Endothelial cell of umbilical vein (primary cell): Measurements from ENCODE around the gene RPL31. TPM values are rescaled to one million over a fixed set of nuclear protein-coding genes. Genes with fewer than 3 reads are reported as not detected.

Experiments used
- BruUV-seq: library from RNA; stranded (reverse); fragments of 400-500 nt; replicated peaks from 2 replicates; lab custom pipeline; 2021; lab: Mats Ljungman, UMichigan
- CTCF ChIA-PET: fragments of 300-600, 350-600 bp; sonication (Branson Sonifier 250); formaldehyde crosslinking; loops from one replicate; lab custom pipeline; 2021; ENCODE audit warnings: antibody characterized with exemption, inconsistent platforms; lab: Charles Lee
- POLR2A ChIA-PET: fragments of 300-600, 350-600 bp; sonication (Branson Sonifier 250); formaldehyde crosslinking; loops from one replicate; lab custom pipeline; 2021; ENCODE audit warnings: antibody characterized with exemption, inconsistent platforms; lab: Charles Lee
- DNase-seq: peaks from one replicate; pipeline ENCODE4 v3.0.0-alpha.2; 2011; ENCODE audit warnings: low read depth, low spot score
- FAIRE-seq: peaks from 2 replicates; lab custom pipeline; 2011; peaks lifted over from hg19 to GRCh38; lab: Jason Lieb, UNC
- H2AFZ ChIP-seq: 2 replicates; pipeline ENCODE4 v1.6.0; 2012; ENCODE audit warnings: low read depth, low read length, control low read depth, inconsistent platforms
- H3K27ac ChIP-seq: 2 replicates; pipeline ENCODE4 v1.5.1; 2011; ENCODE audit warnings: low read depth, mild to moderate bottlenecking, control low read depth, low read length, moderate library complexity; ENCODE audit not compliant: insufficient read depth
- H3K27me3 ChIP-seq, 2 experiments: 2 replicates each; pipeline versions ENCODE4 v1.6.0 to v1.6.1; 2011; ENCODE audit warnings: low read length in 2 of 2, mixed read lengths in 1 of 2; ENCODE audit not compliant: control insufficient read depth in 2 of 2, insufficient read depth in 2 of 2
- H3K36me3 ChIP-seq, 2 experiments: 2 replicates in 1 of 2; 3 replicates in 1 of 2; pipeline ENCODE4 v1.5.1; 2011; ENCODE audit warnings: low read length in 2 of 2, mild to moderate bottlenecking in 1 of 2, moderate library complexity in 1 of 2; ENCODE audit not compliant: control insufficient read depth in 2 of 2, insufficient read depth in 2 of 2; ENCODE audit errors: extremely low read depth in 1 of 2
- H3K4me1 ChIP-seq: 3 replicates; pipeline ENCODE4 v1.5.1; 2011; ENCODE audit warnings: mild to moderate bottlenecking, low read length; ENCODE audit not compliant: control insufficient read depth, insufficient read depth; ENCODE audit errors: extremely low read depth
- H3K4me2 ChIP-seq: 2 replicates; pipeline ENCODE4 v1.6.1; 2011; ENCODE audit warnings: low read length, control low read depth, mixed read lengths; ENCODE audit not compliant: insufficient read depth
- H3K4me3 ChIP-seq, 3 experiments: fragments of 200-600 bp in 1 of 3; sonication (generic), shearing (Covaris generic) in 1 of 3; replicated peaks in 1 of 3; 2 replicates each; pipeline ENCODE4 v1.5.1; 2011 to 2016; ENCODE audit warnings: control low read depth in 3 of 3, low read length in 3 of 3, mild to moderate bottlenecking in 2 of 3, inconsistent platforms in 1 of 3, low read depth in 1 of 3, moderate library complexity in 1 of 3; ENCODE audit not compliant: insufficient read depth in 1 of 3
- H3K79me2 ChIP-seq: 2 replicates; pipeline ENCODE4 v1.6.0; 2012; ENCODE audit warnings: low read length, inconsistent platforms; ENCODE audit not compliant: control insufficient read depth, insufficient read depth
- H3K9ac ChIP-seq: replicated peaks from 2 replicates; pipeline ENCODE3; 2011; ENCODE audit warnings: low read length, control low read depth; ENCODE audit not compliant: insufficient read depth; ENCODE audit errors: extremely low read depth
- H3K9me1 ChIP-seq: replicated peaks from 3 replicates; pipeline ENCODE4 v1.6.0; 2011; ENCODE audit warnings: mild to moderate bottlenecking, low read length; ENCODE audit not compliant: control insufficient read depth, insufficient read depth; ENCODE audit errors: extremely low read depth
- H3K9me3 ChIP-seq: replicated peaks from 2 replicates; pipeline ENCODE4 v1.5.1; 2012; ENCODE audit warnings: low read length, inconsistent platforms; ENCODE audit not compliant: control insufficient read depth, insufficient read depth
- H4K20me1 ChIP-seq: replicated peaks from 2 replicates; pipeline ENCODE3; 2011; ENCODE audit warnings: mild to moderate bottlenecking, low read length; ENCODE audit not compliant: control insufficient read depth, insufficient read depth; ENCODE audit errors: extremely low read depth
- CTCF ChIP-seq, 2 donors: IDR thresholded peaks; 1 replicate in 1 of 2; 2 replicates in 1 of 2; pipeline ENCODE4 v1.5.1; 2011; ENCODE audit warnings: low read length in 2 of 2, mild to moderate bottlenecking in 2 of 2, moderate library complexity in 2 of 2, control low read depth in 1 of 2, inconsistent platforms in 1 of 2, low read depth in 1 of 2; ENCODE audit not compliant: insufficient read depth in 1 of 2; ENCODE audit errors: extremely low read depth in 1 of 2
- EZH2 ChIP-seq: IDR thresholded peaks from 2 replicates; pipeline ENCODE4 v1.6.1; 2012; ENCODE audit warnings: borderline replicate concordance, low read depth, mild to moderate bottlenecking, moderate library complexity, low read length, inconsistent platforms; ENCODE audit not compliant: severe bottlenecking
- FOS ChIP-seq: IDR thresholded peaks from 2 replicates; pipeline ENCODE4 v1.6.1; 2011; ENCODE audit warnings: mild to moderate bottlenecking, low read length, moderate library complexity, borderline replicate concordance; ENCODE audit not compliant: insufficient read depth
- GATA2 ChIP-seq: IDR thresholded peaks from 2 replicates; pipeline ENCODE4 v1.7.0; 2011; ENCODE audit warnings: low read depth, mild to moderate bottlenecking, moderate library complexity, mixed read lengths, low read length; ENCODE audit not compliant: insufficient read length, insufficient read depth
- JUN ChIP-seq: IDR thresholded peaks from 2 replicates; pipeline ENCODE4 v1.6.1; 2011; ENCODE audit warnings: borderline replicate concordance, low read depth; ENCODE audit not compliant: insufficient read length, insufficient read depth
- MAX ChIP-seq: IDR thresholded peaks from 2 replicates; pipeline ENCODE4 v1.6.1; 2011; ENCODE audit not compliant: insufficient read depth, insufficient read length
- MYC ChIP-seq: IDR thresholded peaks from one replicate; pipeline ENCODE4 v1.6.1; 2011; ENCODE audit warnings: mild to moderate bottlenecking, low read depth, low read length
- POLR2A ChIP-seq: IDR thresholded peaks from 2 replicates; pipeline ENCODE4 v1.6.1; 2012; ENCODE audit warnings: low read depth, mild to moderate bottlenecking, control low read depth, low read length
- POLR2AphosphoS5 ChIP-seq: IDR thresholded peaks from 2 replicates; pipeline ENCODE4 v1.6.1; 2012; ENCODE audit warnings: low read depth, mild to moderate bottlenecking, control low read depth, low read length, moderate library complexity; ENCODE audit not compliant: insufficient read depth
- dilution Hi-C: fragments of 300-500 bp; cut with MboI; formaldehyde crosslinking; loops from one replicate; pipeline ENCODE4 v1.15.0; 2019; ENCODE audit warnings: low sequenced_read_pairs; ENCODE audit not compliant: extremely low pct_ligation_motif_present
- intact Hi-C: fragments of 100-400 bp; cut with micrococcal nuclease; formaldehyde crosslinking; loops from one replicate; pipeline ENCODE4 v1.10.0; 2022
- polyA plus RNA-seq, 4 experiments: library from polyadenylated mRNA; depleted of rRNA in 3 of 4; stranded (reverse) in 3 of 4; unstranded in 1 of 4; fragments of >200 nt; gene quantifications; 2 replicates each; pipeline versions ENCODE4 v1.2.1 to v1.2.3, GENCODE V29; 2011 to 2012; ENCODE audit warnings: missing spikeins in 1 of 4
- total RNA-seq: library from RNA; stranded (reverse); gene quantifications from 2 replicates; pipeline ENCODE4 v1.2.3, GENCODE V29; 2021

RPL31 gene
- total and polyA plus RNA-seq, 2 donors (not counting 3 experiments of a cell fraction or from before 2014, with no cell fraction given) = 1,137 to 1,355 TPM

GRCh38 chr2:101022221-101022620 lies 20.1 kb downstream of the RPL31 start:
- H3K4me1 ChIP-seq = no peaks in the 10 kb centered on the region
- no peak overlapping the region for H3K27ac ChIP-seq
- no peaks in the 10 kb centered on the region for H4K20me1 ChIP-seq
- TF ChIP-seq EZH2 (no peak), FOS (no peak), JUN (no peak), POLR2AphosphoS5 (no peak), CTCF (IDR thresholded peaks at IDR 0.05; ENCODE audit: extremely low read depth in 1 of 2, insufficient read depth in 1 of 2, low read depth in 1 of 2, low read length in 2 of 2) (no peak), MAX (no peak), MYC (no peak), POLR2A (no peak), GATA2 (no peak)
- no peak overlapping the region for H2AFZ ChIP-seq
- FAIRE-seq (no peak), DNase-seq (no peak)
- POLR2A ChIA-PET = no interaction called here
- no peak overlapping the region for H3K4me3 ChIP-seq
- H3K27me3 ChIP-seq = no peaks in the 10 kb centered on the region
- no peak overlapping the region for H3K9ac ChIP-seq
- no peaks in the 10 kb centered on the region for H3K9me1 ChIP-seq
- no peaks in the 10 kb centered on the region for H3K79me2 ChIP-seq
- intact Hi-C loops = no loop called here
- no TSS peak for BruUV-seq
- H3K9me3 ChIP-seq = no peaks in the 10 kb centered on the region
- peaks cover 9 to 13% of the 10 kb centered on the region in 2 experiments for H3K36me3 ChIP-seq
- no peak overlapping the region for H3K4me2 ChIP-seq
- CTCF ChIA-PET = interaction anchor here (0.7 to 1.6 kb wide), 6 partner anchors 10 to 183 kb away, joined by 3 to 7 read pairs (median 4); no protein-coding TSS in a partner anchor
- dilution Hi-C loops = no loop called here
